Daoy (cell line): ENCODE data around the gene MRPL39. TPM values are rescaled to one million over a fixed set of nuclear protein-coding genes. Genes with fewer than 3 reads are reported as not detected.

Experiments
- DNase-seq: peaks from one replicate; pipeline ENCODE4 v3.0.0-alpha.2; 2015; ENCODE audit warnings: low read depth
- total RNA-seq: library from RNA; depleted of rRNA; stranded (reverse); fragments of >200 nt; shearing (Covaris generic); gene quantifications from 2 replicates; pipeline ENCODE4 v1.2.3, GENCODE V29; 2014; rRNA removed

The MRPL39 gene
- total RNA-seq, 1 experiment from 2014 or later = 92.2 TPM

- no peak for DNase-seq
Observed at GRCh38 chr21:25536752-25537151, 70.5 kb downstream of the MRPL39 start.

- no peak for DNase-seq
Observed at GRCh38 chr21:25535849-25536248, 71.4 kb downstream of the MRPL39 start.

Other genes with a start within 250 kb of the MRPL39 start
- gene JAM2, start 31.8 kb upstream of the MRPL39 start, total RNA-seq = 0.42 and 1.1 TPM in 2 replicates
- 115 and 161 TPM in 2 replicates for gene ATP5PF, start 127.4 kb upstream of the MRPL39 start, total RNA-seq
- gene GABPA, start 127.5 kb upstream of the MRPL39 start, total RNA-seq = 20.4 and 21.0 TPM in 2 replicates